B cell (primary cell): ENCODE measurements around the gene SLC23A2. TPM values are rescaled to one million over a fixed set of nuclear protein-coding genes. Genes with fewer than 3 reads are reported as not detected.
A peak's percentile ranks its signal among the peaks of the same experiment; 100 is the strongest.

ENCODE experiments used
- ATAC-seq: fragments of 200-7000 bp; cut with Tn5 transposase; one replicate; pipeline ENCODE4 v1.10.0; 2021; ENCODE audit warnings: low read depth, mild to moderate bottlenecking, moderate number of reproducible peaks, moderate library complexity
- CTCF ChIA-PET: fragments of 350-600 bp; sonication (Branson Sonifier 250); formaldehyde crosslinking; loops from one replicate; lab custom pipeline; 2021; ENCODE audit warnings: antibody characterized with exemption, inconsistent platforms; lab: Charles Lee
- POLR2A ChIA-PET: fragments of 350-600 bp; sonication (Branson Sonifier 250); formaldehyde crosslinking; loops from one replicate; lab custom pipeline; 2021; ENCODE audit warnings: antibody characterized with exemption; lab: Charles Lee
- DNase-seq: peaks from one replicate; pipeline ENCODE4 v3.0.0; 2013
- H2AFZ ChIP-seq: 2 replicates; pipeline ENCODE4 v1.6.1; 2012; ENCODE audit warnings: mild to moderate bottlenecking, low read depth, low read length; ENCODE audit not compliant: insufficient read depth, poor library complexity, severe bottlenecking
- H3K27ac ChIP-seq, 2 donors: 1 replicate in 1 of 2; 2 replicates in 1 of 2; pipeline ENCODE4 v1.5.1; 2012 to 2013; ENCODE audit warnings: low read length in 2 of 2, mild to moderate bottlenecking in 2 of 2, moderate library complexity in 1 of 2
- H3K27me3 ChIP-seq, 4 experiments: fragments of 200-600 bp in 1 of 4; sonication (generic) in 1 of 4; replicated peaks in 1 of 4; 1 replicate in 2 of 4; 2 replicates in 2 of 4; pipeline versions ENCODE4 v1.6.1 to v1.7.0; 2013 to 2016; ENCODE audit warnings: low read length in 3 of 4, mild to moderate bottlenecking in 2 of 4, mixed read lengths in 1 of 4, moderate library complexity in 1 of 4; ENCODE audit not compliant: insufficient read depth in 4 of 4, control insufficient read depth in 3 of 4; ENCODE audit errors: control extremely low read depth in 1 of 4
- H3K36me3 ChIP-seq, 2 experiments: replicated peaks in 1 of 2; 1 replicate in 1 of 2; 2 replicates in 1 of 2; pipeline versions ENCODE4 v1.6.1 to v1.7.1; 2013; ENCODE audit warnings: low read length in 1 of 2; ENCODE audit not compliant: insufficient read depth in 2 of 2, control insufficient read depth in 1 of 2; ENCODE audit errors: control extremely low read depth in 1 of 2, extremely low read depth in 1 of 2
- H3K4me1 ChIP-seq, 2 donors: fragments of 200-600 bp in 1 of 2; sonication (generic) in 1 of 2; 1 replicate in 1 of 2; 2 replicates in 1 of 2; pipeline versions ENCODE4 v1.5.1 to v1.6.1; 2013 to 2017; ENCODE audit warnings: low read length in 2 of 2; ENCODE audit not compliant: control insufficient read depth in 2 of 2, insufficient read depth in 2 of 2
- H3K4me2 ChIP-seq: replicated peaks from 2 replicates; pipeline ENCODE3; 2012; ENCODE audit warnings: mild to moderate bottlenecking, low read depth, low read length; ENCODE audit not compliant: poor library complexity, severe bottlenecking
- H3K4me3 ChIP-seq, 5 experiments: fragments of 200-600 bp in 1 of 5; sonication (generic) in 1 of 5; 1 replicate in 3 of 5; 2 replicates in 2 of 5; pipeline versions ENCODE4 v1.5.1 to v1.7.0; 2011 to 2016; ENCODE audit warnings: low read length in 4 of 5, mild to moderate bottlenecking in 4 of 5, low read depth in 2 of 5, control low read depth in 1 of 5, moderate library complexity in 1 of 5; ENCODE audit not compliant: insufficient read depth in 1 of 5; ENCODE audit errors: control extremely low read depth in 1 of 5, extremely low read depth in 1 of 5
- H3K79me2 ChIP-seq: fragments of 200-600 bp; sonication (generic); one replicate; pipeline ENCODE4 v1.6.0; 2016; ENCODE audit warnings: low read length; ENCODE audit not compliant: control insufficient read depth, insufficient read depth
- H3K9ac ChIP-seq: fragments of 200-600 bp; sonication (generic); 2 replicates; pipeline ENCODE4 v1.6.1; 2017; ENCODE audit warnings: mild to moderate bottlenecking, low read length, moderate library complexity
- H3K9me3 ChIP-seq, 3 donors: one replicate each; pipeline versions ENCODE4 v1.6.1 to v1.7.1; 2013; ENCODE audit warnings: low read length in 2 of 3; ENCODE audit not compliant: control insufficient read depth in 2 of 3, insufficient read depth in 1 of 3; ENCODE audit errors: control extremely low read depth in 1 of 3
- H4K20me1 ChIP-seq: 2 replicates; pipeline ENCODE4 v1.6.0; 2012; ENCODE audit warnings: mild to moderate bottlenecking, low read length; ENCODE audit not compliant: insufficient read depth, control insufficient read depth, poor library complexity, severe bottlenecking
- H3K27ac Mint-ChIP-seq: one replicate; pipeline ENCODE4 v1.8.0; 2021; ENCODE audit warnings: mixed read lengths
- H3K27me3 Mint-ChIP-seq: one replicate; pipeline ENCODE4 v1.8.0; 2021; ENCODE audit warnings: mixed read lengths
- H3K4me1 Mint-ChIP-seq: one replicate; pipeline ENCODE4 v1.8.0; 2021; ENCODE audit warnings: mixed read lengths
- H3K4me3 Mint-ChIP-seq: one replicate; pipeline ENCODE4 v1.8.0; 2021; ENCODE audit warnings: mixed read lengths
- H3K9me3 Mint-ChIP-seq: one replicate; pipeline ENCODE4 v1.8.0; 2022; ENCODE audit warnings: mixed read lengths; ENCODE audit not compliant: insufficient read depth
- EZH2 ChIP-seq: IDR thresholded peaks from 2 replicates; pipeline ENCODE4 v1.6.1; 2012; ENCODE audit warnings: borderline replicate concordance, low read depth, mild to moderate bottlenecking, moderate library complexity, low read length; ENCODE audit not compliant: insufficient read depth, poor library complexity, severe bottlenecking
- WGBS: methylation state at CpG from one replicate; pipeline ENCODE4 v1.1.5; 2013; ENCODE audit warnings: missing lambda C conversion rate; ENCODE audit not compliant: insufficient coverage; 5-methylcytosine and 5-hydroxymethylcytosine counted together
- intact Hi-C: fragments of 100-400 bp; cut with micrococcal nuclease; formaldehyde crosslinking; loops from one replicate; pipeline ENCODE4 v1.10.0; 2022
- polyA plus RNA-seq: library from polyadenylated mRNA; depleted of rRNA; stranded (reverse); fragments of >200 nt; gene quantifications from 2 replicates; pipeline ENCODE4 v1.2.3, GENCODE V29; 2012
- total RNA-seq, 2 donors: library from RNA; stranded (reverse); fragments of 120-200 nt in 1 of 2; gene quantifications; 1 replicate in 1 of 2; 2 replicates in 1 of 2; pipeline versions ENCODE4 v1.2.3 to v1.2.4, GENCODE V29; 2013 to 2022
- TF ChIP-seq, protein P1 (sequence below): fragments of 200-600 bp; IDR thresholded peaks from one replicate; pipeline ENCODE4 v1.8.0; 2022; ENCODE audit warnings: antibody characterized with exemption, mild to moderate bottlenecking

SLC23A2 gene
- total and polyA plus RNA-seq, 2 donors (not counting 1 experiment from before 2014, with no cell fraction given): 23.6 to 70.7 TPM

DNA sequence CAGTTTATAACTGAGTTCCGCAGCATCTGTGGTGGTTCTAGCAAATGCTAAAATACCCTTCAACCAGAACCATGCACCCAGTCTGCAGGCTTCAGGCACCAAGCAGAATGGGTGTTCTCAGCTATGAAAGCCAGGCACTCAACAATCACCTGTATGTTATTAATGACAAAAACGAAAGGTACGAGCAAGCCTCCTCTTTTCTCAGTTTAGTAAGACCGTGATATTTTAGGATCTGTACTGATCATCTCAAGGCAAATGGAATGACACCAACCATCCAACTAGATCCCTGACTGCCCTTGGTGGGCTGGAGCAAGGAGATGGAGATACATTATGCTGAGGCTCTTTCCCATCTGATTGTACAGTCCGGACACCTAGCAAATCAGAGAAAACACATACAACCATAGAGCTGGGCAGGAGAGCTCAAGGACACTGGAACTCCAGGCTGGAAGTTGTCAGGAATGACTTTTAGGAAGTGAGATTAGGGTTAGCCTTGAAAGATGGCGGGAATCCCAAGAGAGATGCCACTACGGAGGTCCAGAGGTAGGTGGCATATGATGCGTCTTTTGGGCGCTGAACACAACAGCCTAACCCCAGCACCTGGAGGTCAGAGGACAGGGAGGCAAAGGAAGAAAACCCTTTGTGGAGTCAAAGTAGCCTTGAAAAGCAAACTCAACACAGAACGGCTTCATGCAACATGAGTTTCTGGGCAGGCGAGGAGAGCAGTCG lies 33.4 kb downstream of the SLC23A2 start:
- H3K27me3 Mint-ChIP-seq: no peaks in the 10 kb centered on the region
- intact Hi-C loops: no loop called here
- H3K4me1 Mint-ChIP-seq: peaks cover 16% of the 10 kb centered on the region
- CTCF ChIA-PET: interaction anchor here (1.6 to 4.4 kb wide), 4 partner anchors 11 to 209 kb away, joined by 5 to 21 read pairs (median 9); no protein-coding TSS in a partner anchor
- no peak for TF ChIP-seq EZH2
- TF ChIP-seq, protein P1, sequence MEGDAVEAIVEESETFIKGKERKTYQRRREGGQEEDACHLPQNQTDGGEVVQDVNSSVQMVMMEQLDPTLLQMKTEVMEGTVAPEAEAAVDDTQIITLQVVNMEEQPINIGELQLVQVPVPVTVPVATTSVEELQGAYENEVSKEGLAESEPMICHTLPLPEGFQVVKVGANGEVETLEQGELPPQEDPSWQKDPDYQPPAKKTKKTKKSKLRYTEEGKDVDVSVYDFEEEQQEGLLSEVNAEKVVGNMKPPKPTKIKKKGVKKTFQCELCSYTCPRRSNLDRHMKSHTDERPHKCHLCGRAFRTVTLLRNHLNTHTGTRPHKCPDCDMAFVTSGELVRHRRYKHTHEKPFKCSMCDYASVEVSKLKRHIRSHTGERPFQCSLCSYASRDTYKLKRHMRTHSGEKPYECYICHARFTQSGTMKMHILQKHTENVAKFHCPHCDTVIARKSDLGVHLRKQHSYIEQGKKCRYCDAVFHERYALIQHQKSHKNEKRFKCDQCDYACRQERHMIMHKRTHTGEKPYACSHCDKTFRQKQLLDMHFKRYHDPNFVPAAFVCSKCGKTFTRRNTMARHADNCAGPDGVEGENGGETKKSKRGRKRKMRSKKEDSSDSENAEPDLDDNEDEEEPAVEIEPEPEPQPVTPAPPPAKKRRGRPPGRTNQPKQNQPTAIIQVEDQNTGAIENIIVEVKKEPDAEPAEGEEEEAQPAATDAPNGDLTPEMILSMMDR: no peak
- POLR2A ChIA-PET: interaction anchor here (0.7 kb wide), 1 partner anchor 11 kb away, joined by 3 read pairs; no protein-coding TSS in a partner anchor
- Histone ChIP-seq H4K20me1 (no peaks in the 10 kb centered on the region), H3K4me2 (no peak overlapping the region), H3K27ac (no peak overlapping the region), H3K4me1 (peaks cover 8 to 10% of the 10 kb centered on the region in 2 donors), H3K36me3 (peaks cover 4 to 30% of the 10 kb centered on the region in 2 experiments), H3K9me3 (no peaks in the 10 kb centered on the region), H3K9ac (no peak overlapping the region), H3K79me2 (peaks cover 75% of the 10 kb centered on the region), H3K4me3 (no peak overlapping the region), H2AFZ (no peak overlapping the region), H3K27me3 (no peaks in the 10 kb centered on the region)
- no peak for DNase-seq
- H3K9me3 Mint-ChIP-seq: no peaks in the 10 kb centered on the region
- H3K27ac Mint-ChIP-seq: peak overlapping the region; percentile 39
- WGBS: 100% methylated on average over 7 of the region's 12 CpGs
- H3K4me3 Mint-ChIP-seq: no peak overlapping the region
- ATAC-seq: no peak
